ENCODE data around the gene PRAMEF26.
"Not testable (repeated sequence)": the region's sequence is repeated elsewhere in the genome, so short reads cannot be mapped to it uniquely, and the experiment has no call there.

PRAMEF26 gene

GRCh38 chr1:13155909-13156308 lies at the start of gene PRAMEF26:
PRAMEF26 (minus strand) TSS chr1:13156009; CDS start chr1:13153095, 2,914 bp downstream.
- not testable (repeated sequence) for H3K27me3 ChIP-seq (ENCODE audit: control insufficient read depth, insufficient read depth, low read length); H3K36me3 ChIP-seq (ENCODE audit: control insufficient read depth, low read depth, low read length); H3K27ac ChIP-seq (ENCODE audit: low read length); H3K9ac ChIP-seq (ENCODE audit: low read length); H3K9me3 ChIP-seq (ENCODE audit: control insufficient read depth, low read depth, low read length); H3K4me1 ChIP-seq (ENCODE audit: control insufficient read depth, low read depth, low read length); H3K4me3 ChIP-seq (ENCODE audit: low read length)

GRCh38 chr1:13201309-13201708 lies 45.5 kb upstream of the PRAMEF26 start, which contains the start of gene PRAMEF13:
PRAMEF13 (minus strand) TSS chr1:13201409; CDS start chr1:13199589, 1,820 bp downstream.
- not testable (repeated sequence) for H3K36me3 ChIP-seq (ENCODE audit: control insufficient read depth, low read depth, low read length); H3K4me1 ChIP-seq (ENCODE audit: control insufficient read depth, low read depth, low read length); H3K27ac ChIP-seq (ENCODE audit: low read length); H3K4me3 ChIP-seq (ENCODE audit: low read length); H3K9ac ChIP-seq (ENCODE audit: low read length); H3K9me3 ChIP-seq (ENCODE audit: control insufficient read depth, low read depth, low read length); H3K27me3 ChIP-seq (ENCODE audit: control insufficient read depth, insufficient read depth, low read length)

GRCh38 chr1:13171548-13171947 lies 15.7 kb upstream of the PRAMEF26 start, which contains the start of gene PRAMEF9:
PRAMEF9 (plus strand) TSS chr1:13171848; CDS start chr1:13175281, 3,433 bp downstream.
- not testable (repeated sequence) for H3K27me3 ChIP-seq (ENCODE audit: control insufficient read depth, insufficient read depth, low read length); H3K27ac ChIP-seq (ENCODE audit: low read length)

GRCh38 chr1:13165531-13165930 lies 9.7 kb upstream of the PRAMEF26 start, which contains the start of gene HNRNPCL4:
HNRNPCL4 (minus strand) TSS chr1:13165631; CDS start chr1:13165467, 164 bp downstream.
- H3K27ac ChIP-seq (ENCODE audit: low read length); H3K9me3 ChIP-seq (ENCODE audit: control insufficient read depth, low read depth, low read length); H3K27me3 ChIP-seq (ENCODE audit: control insufficient read depth, insufficient read depth, low read length); H3K9ac ChIP-seq (ENCODE audit: low read length); H3K4me3 ChIP-seq (ENCODE audit: low read length); H3K36me3 ChIP-seq (ENCODE audit: control insufficient read depth, low read depth, low read length); H3K4me1 ChIP-seq (ENCODE audit: control insufficient read depth, low read depth, low read length): not testable (repeated sequence)

More at GRCh38 chr1:13171548-13171947, 15.7 kb upstream of the PRAMEF26 start, which contains the start of gene PRAMEF9:
- not testable (repeated sequence) for H3K9ac ChIP-seq (ENCODE audit: low read length); H3K9me3 ChIP-seq (ENCODE audit: control insufficient read depth, low read depth, low read length); H3K36me3 ChIP-seq (ENCODE audit: control insufficient read depth, low read depth, low read length); H3K4me1 ChIP-seq (ENCODE audit: control insufficient read depth, low read depth, low read length); H3K4me3 ChIP-seq (ENCODE audit: low read length)

- not testable (repeated sequence) for H3K9ac ChIP-seq (ENCODE audit: low read length); H3K27me3 ChIP-seq (ENCODE audit: control insufficient read depth, insufficient read depth, low read length); H3K36me3 ChIP-seq (ENCODE audit: control insufficient read depth, low read depth, low read length); H3K4me1 ChIP-seq (ENCODE audit: control insufficient read depth, low read depth, low read length); H3K4me3 ChIP-seq (ENCODE audit: low read length); H3K27ac ChIP-seq (ENCODE audit: low read length)
- H3K9me3 ChIP-seq (ENCODE audit: control insufficient read depth, low read depth, low read length): peaks cover 26% of the 10 kb centered on the region
Measured at GRCh38 chr1:13116754-13117153, 39.1 kb downstream of the PRAMEF26 start, which contains the start of gene HNRNPCL2. HNRNPCL2 (minus strand) TSS chr1:13116854; CDS start chr1:13116400, 454 bp downstream.

All from iPS-18a (cell line).